NCI-H1105 treated with DMSO at 0.1 percent for 48 hours (cell line): Measurements from ENCODE around the gene ADSS1.
A peak's percentile ranks its signal among the peaks of the same experiment; 100 is the strongest.

ENCODE experiments used
- DNase-seq: peaks from one replicate; lab custom pipeline; 2025; lab: John Stamatoyannopoulos, UW

The ADSS1 gene

GRCh38 chr14:104783484-104784217 is 59.6 kb downstream of the ADSS1 start:
- DNase-seq, result no peak

- no peak for DNase-seq
These were observed 60.2 kb downstream of the ADSS1 start for GRCh38 chr14:104784218-104784568.

GRCh38 chr14:104784846-104785707 is 61.0 kb downstream of the ADSS1 start:
- DNase-seq, result peak; percentile 79

GRCh38 chr14:104785708-104786080 is 61.7 kb downstream of the ADSS1 start:
- no peak for DNase-seq

- DNase-seq, result no peak
These were observed 62.1 kb downstream of the ADSS1 start for GRCh38 chr14:104786091-104786586.

GRCh38 chr14:104786726-104787675 is 63.0 kb downstream of the ADSS1 start:
- no peak for DNase-seq

GRCh38 chr14:104787736-104788135 is 63.7 kb downstream of the ADSS1 start:
- DNase-seq, result no peak

GRCh38 chr14:104788161-104788818 is 64.3 kb downstream of the ADSS1 start:
- DNase-seq, result peak; percentile 19

- no peak for DNase-seq
These were observed 65.0 kb downstream of the ADSS1 start for GRCh38 chr14:104788873-104789663.

GRCh38 chr14:104789752-104790743 is 66.0 kb downstream of the ADSS1 start:
- no peak for DNase-seq

- DNase-seq, result no peak
These were observed 67.4 kb downstream of the ADSS1 start for GRCh38 chr14:104791425-104791824.

- no peak for DNase-seq
These were observed 68.3 kb downstream of the ADSS1 start for GRCh38 chr14:104792101-104792884.

GRCh38 chr14:104792945-104793702 is 69.1 kb downstream of the ADSS1 start:
- no peak for DNase-seq

- DNase-seq, result no peak
These were observed 69.6 kb downstream of the ADSS1 start for GRCh38 chr14:104793703-104793959.

- no peak for DNase-seq
These were observed 70.1 kb downstream of the ADSS1 start for GRCh38 chr14:104794099-104794498.

- DNase-seq, result no peak
These were observed 70.6 kb downstream of the ADSS1 start for GRCh38 chr14:104794631-104794992.

GRCh38 chr14:104794993-104795780 is 71.2 kb downstream of the ADSS1 start, which contains the start of gene AKT1:
AKT1 (minus strand) TSS chr14:104795748; CDS start chr14:104792643, 3,105 bp downstream.
- no peak for DNase-seq
